ENCODE results near the gene CACNB4.

Gene CACNB4

DNA sequence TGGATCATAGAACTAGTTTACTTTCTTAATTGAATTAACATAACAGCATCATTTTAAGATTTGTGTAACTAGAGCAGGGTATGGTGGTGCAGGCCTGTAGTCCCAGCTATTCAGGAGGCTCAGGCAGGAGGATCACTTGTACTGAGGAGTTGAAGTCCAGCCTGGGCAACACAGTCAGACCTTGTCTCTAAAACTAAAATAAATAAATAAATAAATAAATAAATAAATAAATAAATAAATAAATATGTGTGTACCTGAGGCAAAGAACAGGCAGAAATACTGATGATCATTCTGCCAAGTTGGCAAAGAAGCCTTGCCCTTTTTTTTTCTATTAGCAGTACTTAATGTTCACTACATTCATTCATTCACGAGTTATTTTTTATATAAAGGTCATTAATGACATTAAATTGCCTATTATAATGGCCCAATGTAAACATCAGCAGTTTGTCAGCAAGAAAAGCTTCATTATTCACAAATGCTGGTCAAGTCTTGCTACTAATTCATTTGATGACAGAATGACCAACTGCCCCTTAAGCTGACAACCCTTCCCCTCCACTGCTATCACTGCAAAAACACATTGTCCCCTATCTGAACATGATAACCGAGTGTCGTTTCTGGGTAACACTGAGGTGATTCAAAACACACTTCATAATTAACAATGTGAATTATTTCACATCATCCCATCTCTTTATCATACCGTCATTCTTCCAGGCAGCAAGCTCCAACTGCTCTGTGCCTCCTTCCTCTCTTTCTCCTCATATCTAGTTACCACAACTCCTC lies 309.6 kb downstream of the CACNB4 start:
- no peak overlapping the region for H3K4me3 ChIP-seq (ENCODE audit: low read depth, low read length)
- TF ChIP-seq, protein P1, sequence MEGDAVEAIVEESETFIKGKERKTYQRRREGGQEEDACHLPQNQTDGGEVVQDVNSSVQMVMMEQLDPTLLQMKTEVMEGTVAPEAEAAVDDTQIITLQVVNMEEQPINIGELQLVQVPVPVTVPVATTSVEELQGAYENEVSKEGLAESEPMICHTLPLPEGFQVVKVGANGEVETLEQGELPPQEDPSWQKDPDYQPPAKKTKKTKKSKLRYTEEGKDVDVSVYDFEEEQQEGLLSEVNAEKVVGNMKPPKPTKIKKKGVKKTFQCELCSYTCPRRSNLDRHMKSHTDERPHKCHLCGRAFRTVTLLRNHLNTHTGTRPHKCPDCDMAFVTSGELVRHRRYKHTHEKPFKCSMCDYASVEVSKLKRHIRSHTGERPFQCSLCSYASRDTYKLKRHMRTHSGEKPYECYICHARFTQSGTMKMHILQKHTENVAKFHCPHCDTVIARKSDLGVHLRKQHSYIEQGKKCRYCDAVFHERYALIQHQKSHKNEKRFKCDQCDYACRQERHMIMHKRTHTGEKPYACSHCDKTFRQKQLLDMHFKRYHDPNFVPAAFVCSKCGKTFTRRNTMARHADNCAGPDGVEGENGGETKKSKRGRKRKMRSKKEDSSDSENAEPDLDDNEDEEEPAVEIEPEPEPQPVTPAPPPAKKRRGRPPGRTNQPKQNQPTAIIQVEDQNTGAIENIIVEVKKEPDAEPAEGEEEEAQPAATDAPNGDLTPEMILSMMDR (IDR thresholded peaks at IDR 0.05; ENCODE audit: low read depth, low read length, missing control alignments): no peak
- no peak for DNase-seq (ENCODE audit: low read depth)

- no peak overlapping the region for H3K4me3 ChIP-seq (ENCODE audit: low read depth, low read length)
- TF ChIP-seq, protein P1 (IDR thresholded peaks at IDR 0.05; ENCODE audit: low read depth, low read length, missing control alignments): no peak
- DNase-seq (ENCODE audit: low read depth): no peak
These were observed 312.4 kb downstream of the CACNB4 start for GRCh38 chr2:151786483-151786882.

DNA sequence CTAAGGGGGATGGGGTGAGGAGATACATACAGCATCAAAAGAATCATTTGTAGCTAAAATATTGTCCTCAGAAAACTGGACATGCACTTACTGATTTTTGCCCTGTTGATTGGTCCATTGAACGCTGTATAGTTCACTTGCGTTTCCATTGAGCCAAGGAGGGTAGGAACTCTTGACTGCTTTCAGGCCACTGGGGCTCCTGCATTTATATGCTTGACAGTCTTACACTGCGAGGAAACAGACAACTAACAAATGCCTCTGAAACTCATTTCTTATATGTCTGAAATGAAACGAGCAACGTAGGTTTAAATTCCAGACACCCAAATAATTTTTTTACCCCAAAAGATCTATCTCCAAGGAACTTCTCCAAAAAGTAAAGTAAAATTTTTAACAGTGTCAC lies 312.8 kb downstream of the CACNB4 start:
- no peak overlapping the region for H3K4me3 ChIP-seq (ENCODE audit: low read depth, low read length)
- no peak for DNase-seq (ENCODE audit: low read depth)
- TF ChIP-seq, protein P1 (IDR thresholded peaks at IDR 0.05; ENCODE audit: low read depth, low read length, missing control alignments): no peak

DNA sequence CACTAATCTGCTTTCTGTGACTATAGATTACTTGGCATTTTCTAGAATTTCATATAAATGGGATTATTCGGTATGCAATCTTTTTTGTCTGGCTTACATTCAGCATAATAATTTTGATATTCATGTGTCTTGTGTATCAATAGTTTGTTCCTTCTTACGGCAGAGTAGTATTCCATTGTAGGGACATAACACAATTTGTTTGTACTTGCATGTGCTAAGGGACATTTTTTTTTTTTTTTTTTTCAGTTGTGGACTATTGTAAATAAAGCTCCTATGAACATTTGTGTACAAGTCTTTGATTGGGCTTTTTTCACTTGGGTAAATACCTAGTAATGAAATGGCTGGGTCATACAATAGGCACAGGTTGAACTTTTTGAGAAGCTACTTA lies 315.7 kb downstream of the CACNB4 start:
- TF ChIP-seq, protein P1 (IDR thresholded peaks at IDR 0.05; ENCODE audit: low read depth, low read length, missing control alignments): no peak
- H3K4me3 ChIP-seq (ENCODE audit: low read depth, low read length): no peak overlapping the region
- DNase-seq (ENCODE audit: low read depth): no peak

Measured in GM12864 (cell line).